GM06990 (cell line): ENCODE results near the gene TBC1D17.

Experiments
- DNase-seq: peaks from one replicate; pipeline ENCODE4 v3.0.0-alpha.2; 2011; ENCODE audit not compliant: insufficient read length; ENCODE audit errors: extremely low read depth
- H3K27me3 ChIP-seq: replicated peaks from 2 replicates; pipeline ENCODE4 v1.6.0; 2011; ENCODE audit warnings: low read length; ENCODE audit not compliant: control insufficient read depth, insufficient read depth
- H3K36me3 ChIP-seq: 2 replicates; pipeline ENCODE4 v1.5.1; 2011; ENCODE audit warnings: low read length; ENCODE audit not compliant: control insufficient read depth, insufficient read depth
- H3K4me3 ChIP-seq: replicated peaks from 2 replicates; pipeline ENCODE4 v1.5.1; 2011; ENCODE audit warnings: low read depth, mild to moderate bottlenecking, control low read depth, low read length
- TF ChIP-seq, protein P1 (sequence below): IDR thresholded peaks from 2 replicates; pipeline ENCODE4 v1.5.1; 2011; ENCODE audit warnings: low read length, control low read depth, mild to moderate bottlenecking, inconsistent platforms; ENCODE audit not compliant: insufficient read depth, poor library complexity, severe bottlenecking

TBC1D17 gene

DNA sequence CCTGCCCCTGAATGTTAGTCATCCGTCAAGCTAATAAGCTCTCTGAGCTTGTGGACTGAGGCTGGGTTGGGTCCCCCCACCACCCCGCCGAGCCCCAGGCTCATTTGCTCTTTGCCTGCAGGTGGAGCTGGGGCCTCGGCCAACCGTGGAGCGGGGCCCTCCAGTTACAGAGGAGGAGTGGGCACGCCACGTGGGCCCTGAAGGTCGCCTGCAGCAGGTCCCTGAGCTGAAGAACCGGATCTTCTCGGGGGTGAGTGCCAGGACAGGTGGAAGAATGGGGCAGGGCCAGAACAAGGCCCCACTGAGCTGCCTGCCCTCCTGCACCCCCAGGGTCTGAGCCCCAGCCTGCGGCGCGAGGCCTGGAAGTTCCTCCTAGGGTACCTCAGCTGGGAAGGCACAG is 5.1 kb downstream of the TBC1D17 start:
- no peak for DNase-seq
- Histone ChIP-seq H3K36me3 (peaks cover 37% of the 10 kb centered on the region), H3K4me3 (no peak overlapping the region), H3K27me3 (no peaks in the 10 kb centered on the region)
- TF ChIP-seq, protein P1, sequence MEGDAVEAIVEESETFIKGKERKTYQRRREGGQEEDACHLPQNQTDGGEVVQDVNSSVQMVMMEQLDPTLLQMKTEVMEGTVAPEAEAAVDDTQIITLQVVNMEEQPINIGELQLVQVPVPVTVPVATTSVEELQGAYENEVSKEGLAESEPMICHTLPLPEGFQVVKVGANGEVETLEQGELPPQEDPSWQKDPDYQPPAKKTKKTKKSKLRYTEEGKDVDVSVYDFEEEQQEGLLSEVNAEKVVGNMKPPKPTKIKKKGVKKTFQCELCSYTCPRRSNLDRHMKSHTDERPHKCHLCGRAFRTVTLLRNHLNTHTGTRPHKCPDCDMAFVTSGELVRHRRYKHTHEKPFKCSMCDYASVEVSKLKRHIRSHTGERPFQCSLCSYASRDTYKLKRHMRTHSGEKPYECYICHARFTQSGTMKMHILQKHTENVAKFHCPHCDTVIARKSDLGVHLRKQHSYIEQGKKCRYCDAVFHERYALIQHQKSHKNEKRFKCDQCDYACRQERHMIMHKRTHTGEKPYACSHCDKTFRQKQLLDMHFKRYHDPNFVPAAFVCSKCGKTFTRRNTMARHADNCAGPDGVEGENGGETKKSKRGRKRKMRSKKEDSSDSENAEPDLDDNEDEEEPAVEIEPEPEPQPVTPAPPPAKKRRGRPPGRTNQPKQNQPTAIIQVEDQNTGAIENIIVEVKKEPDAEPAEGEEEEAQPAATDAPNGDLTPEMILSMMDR = no peak

DNA sequence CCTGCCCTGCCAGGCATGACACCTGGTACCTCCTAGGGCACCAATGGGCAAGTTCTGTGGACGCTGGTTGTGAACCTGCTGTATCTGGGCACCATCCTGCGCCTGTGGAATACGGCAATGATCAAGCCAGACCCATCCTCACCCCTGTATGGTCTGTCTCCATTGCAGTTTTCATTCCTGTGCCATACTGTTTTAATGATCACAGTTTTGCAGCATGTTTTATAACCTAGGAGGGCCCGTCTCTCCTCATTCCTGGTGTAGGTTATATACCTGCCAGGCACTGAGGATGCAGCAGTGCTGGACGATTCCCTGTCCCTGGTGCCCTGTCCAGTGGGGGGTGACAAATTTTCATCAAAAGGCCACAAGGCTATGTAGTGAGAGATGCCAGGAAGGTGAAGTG is 5.6 kb downstream of the TBC1D17 start:
- DNase-seq = no peak
- TF ChIP-seq, protein P1 = no peak
- Histone ChIP-seq H3K4me3 (no peak overlapping the region), H3K27me3 (no peaks in the 10 kb centered on the region), H3K36me3 (peaks cover 37% of the 10 kb centered on the region)

DNA sequence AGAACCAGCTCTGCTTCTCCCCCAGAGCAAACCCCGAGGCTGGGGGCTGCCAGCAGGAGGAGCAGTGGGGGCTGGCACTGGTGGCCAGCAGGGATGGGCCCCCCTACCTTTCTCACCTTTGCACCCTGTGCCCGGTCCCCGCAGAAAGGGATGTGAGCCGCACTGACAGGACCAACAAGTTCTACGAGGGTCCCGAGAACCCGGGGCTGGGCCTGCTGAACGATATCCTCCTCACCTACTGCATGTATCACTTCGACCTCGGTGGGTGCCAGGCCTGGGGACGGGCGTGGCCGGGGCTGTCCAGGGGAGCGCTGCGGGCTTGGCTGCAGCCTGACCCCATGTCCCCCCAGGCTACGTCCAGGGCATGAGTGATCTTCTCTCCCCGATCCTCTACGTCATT is 6.6 kb downstream of the TBC1D17 start:
- TF ChIP-seq, protein P1 = no peak
- Histone ChIP-seq H3K4me3 (no peak overlapping the region), H3K27me3 (no peaks in the 10 kb centered on the region), H3K36me3 (peaks cover 38% of the 10 kb centered on the region)
- DNase-seq = no peak

DNA sequence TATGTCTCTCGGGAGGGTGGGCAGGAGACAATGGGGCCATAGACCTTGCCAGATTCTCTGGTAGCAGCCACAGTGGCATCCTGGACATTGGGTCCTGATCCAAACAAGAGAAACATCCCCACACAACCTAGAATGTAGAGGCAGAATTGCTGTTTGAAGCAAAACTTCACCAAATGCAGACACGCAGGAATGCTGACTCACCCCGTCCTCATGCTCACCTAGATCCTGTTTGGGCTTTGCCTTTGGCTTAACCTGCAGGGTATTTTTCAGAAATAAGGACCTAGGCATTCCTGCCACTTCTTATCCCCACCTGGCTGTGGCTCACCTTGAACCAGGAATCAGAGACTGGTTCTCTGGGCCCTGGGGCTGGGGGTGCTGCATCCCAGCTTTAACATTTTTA is 7.3 kb downstream of the TBC1D17 start:
- H3K27me3 ChIP-seq = no peaks in the 10 kb centered on the region
- no peak for DNase-seq
- H3K36me3 ChIP-seq = peaks cover 42% of the 10 kb centered on the region
- H3K4me3 ChIP-seq = no peak overlapping the region
- TF ChIP-seq, protein P1 = no peak

DNA sequence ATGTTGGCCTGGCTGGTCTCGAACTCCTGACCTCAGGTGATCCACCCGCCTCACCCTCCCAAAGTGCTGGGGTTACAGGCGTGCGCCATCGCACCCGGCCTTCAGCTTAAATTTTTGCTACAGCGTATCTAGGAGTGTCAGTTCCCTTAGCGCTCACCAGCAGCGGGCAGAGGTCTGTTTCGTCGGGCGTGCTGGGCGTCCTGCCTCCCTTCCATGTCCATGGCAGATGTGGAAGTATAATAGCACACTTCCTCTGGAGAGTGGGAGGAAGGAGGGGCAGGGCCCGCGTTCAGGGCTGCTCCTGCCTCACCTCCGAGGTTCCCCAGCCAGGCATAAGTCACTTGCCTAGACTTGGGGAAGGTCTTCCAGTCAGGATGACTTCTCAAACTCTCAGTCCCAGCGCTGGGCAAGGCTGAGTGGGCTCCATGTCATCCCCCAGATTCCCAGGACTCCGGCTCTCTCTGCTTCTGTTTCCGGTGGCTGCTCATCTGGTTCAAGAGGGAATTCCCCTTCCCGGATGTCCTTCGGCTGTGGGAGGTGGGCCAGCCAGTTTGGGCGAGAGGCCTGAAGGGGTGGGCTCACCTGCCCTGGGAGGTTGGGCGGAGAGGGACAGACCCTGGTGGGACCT is 9.6 kb downstream of the TBC1D17 start:
- TF ChIP-seq, protein P1 = no peak
- Histone ChIP-seq H3K36me3 (peaks cover 39% of the 10 kb centered on the region), H3K27me3 (no peaks in the 10 kb centered on the region), H3K4me3 (no peak overlapping the region; the same call in 1 of the 2 replicates)
- DNase-seq = no peak
